ENCODE data around the gene SNTB2. TPM values are rescaled to one million over a fixed set of nuclear protein-coding genes. Genes with fewer than 3 reads are reported as not detected.
A peak's percentile ranks its signal among the peaks of the same experiment; 100 is the strongest.

SNTB2 gene

GRCh38 chr16:69349536-69349935 is 162.6 kb downstream of the SNTB2 start:
- no peak overlapping the region for H3K27ac ChIP-seq (replicated peaks; ENCODE audit: low read length)
- no peak overlapping the region for H2BK5ac ChIP-seq (ENCODE audit: low read length)
- no peak overlapping the region for H4K8ac ChIP-seq (ENCODE audit: low read depth, low read length)
- DNase-seq (ENCODE audit: low spot score) = no peak
- no peak overlapping the region for H3K4ac ChIP-seq (ENCODE audit: low read length)
- no peak overlapping the region for H2BK120ac ChIP-seq (ENCODE audit: low read depth, low read length)
- H3K4me1 ChIP-seq (ENCODE audit: control insufficient read depth in 2 of 2, insufficient read depth in 1 of 2, low read depth in 1 of 2, low read length in 2 of 2) = no peaks in the 10 kb centered on the region
- no peak overlapping the region for H2AK5ac ChIP-seq (ENCODE audit: low read depth, low read length)
- no peaks in the 10 kb centered on the region for H3K9me3 ChIP-seq (replicated peaks in 1 of 2; ENCODE audit: control insufficient read depth in 2 of 2, insufficient read depth in 1 of 2, low read depth in 1 of 2, low read length in 2 of 2)
- H4K91ac ChIP-seq (ENCODE audit: low read depth, low read length, poor library complexity) = no peak overlapping the region
- H3K18ac ChIP-seq (ENCODE audit: low read length) = no peak overlapping the region
- peaks cover 0 to 49% of the 10 kb centered on the region in 2 donors for H3K36me3 ChIP-seq (replicated peaks in 1 of 2; ENCODE audit: control insufficient read depth in 2 of 2, insufficient read depth in 2 of 2, low read length in 2 of 2)
- H3K27me3 ChIP-seq (ENCODE audit: control insufficient read depth in 3 of 3, insufficient read depth in 3 of 3, low read depth in 1 of 3, low read length in 3 of 3) = no peaks in the 10 kb centered on the region
- no peak overlapping the region for H3K9ac ChIP-seq (ENCODE audit: low read depth, low read length, poor library complexity)
- H3K14ac ChIP-seq (ENCODE audit: low read length) = no peak overlapping the region
- H2BK12ac ChIP-seq (ENCODE audit: low read length) = no peak overlapping the region
- no peak overlapping the region for H2BK15ac ChIP-seq (ENCODE audit: low read length)
- no peak overlapping the region for H3K4me2 ChIP-seq (ENCODE audit: insufficient read depth, low read length, poor library complexity, severe bottlenecking)
- H3K79me1 ChIP-seq (ENCODE audit: low read depth, low read length) = no peaks in the 10 kb centered on the region
- H2AFZ ChIP-seq (ENCODE audit: low read length) = no peak overlapping the region
- H3K23ac ChIP-seq (ENCODE audit: low read depth, low read length, poor library complexity) = peak overlapping the region; percentile 55
- no peak overlapping the region for H3K4me3 ChIP-seq (ENCODE audit: low read length in 2 of 2)
- WGBS, 2 donors (ENCODE audit: extremely low coverage in 2 of 2, insufficient read length in 2 of 2, insufficient replicate concordance in 1 of 2) = no CpG with 5 or more reads among the region's 10 CpGs

GRCh38 chr16:69350536-69351133 is 163.7 kb downstream of the SNTB2 start:
- H3K4me3 ChIP-seq (ENCODE audit: low read length in 2 of 2) = no peak overlapping the region
- H3K18ac ChIP-seq (ENCODE audit: low read length) = no peak overlapping the region
- no peak overlapping the region for H4K91ac ChIP-seq (ENCODE audit: low read depth, low read length, poor library complexity)
- H3K9me3 ChIP-seq (replicated peaks in 1 of 2; ENCODE audit: control insufficient read depth in 2 of 2, insufficient read depth in 1 of 2, low read depth in 1 of 2, low read length in 2 of 2) = no peaks in the 10 kb centered on the region
- no CpG with 5 or more reads among the region's 6 CpGs for WGBS, 2 donors (ENCODE audit: extremely low coverage in 2 of 2, insufficient read length in 2 of 2, insufficient replicate concordance in 1 of 2)
- no peaks in the 10 kb centered on the region for H3K4me1 ChIP-seq (ENCODE audit: control insufficient read depth in 2 of 2, insufficient read depth in 1 of 2, low read depth in 1 of 2, low read length in 2 of 2)
- no peak overlapping the region for H3K4me2 ChIP-seq (ENCODE audit: insufficient read depth, low read length, poor library complexity, severe bottlenecking)
- no peak overlapping the region for H2AK5ac ChIP-seq (ENCODE audit: low read depth, low read length)
- H2BK120ac ChIP-seq (ENCODE audit: low read depth, low read length) = no peak overlapping the region
- peaks cover 0 to 59% of the 10 kb centered on the region in 2 donors for H3K36me3 ChIP-seq (replicated peaks in 1 of 2; ENCODE audit: control insufficient read depth in 2 of 2, insufficient read depth in 2 of 2, low read length in 2 of 2)
- no peak overlapping the region for H3K27ac ChIP-seq (replicated peaks; ENCODE audit: low read length)
- no peak overlapping the region for H3K9ac ChIP-seq (ENCODE audit: low read depth, low read length, poor library complexity)
- H2BK5ac ChIP-seq (ENCODE audit: low read length) = no peak overlapping the region
- H2AFZ ChIP-seq (ENCODE audit: low read length) = no peak overlapping the region
- peaks cover 2% of the 10 kb centered on the region for H3K79me1 ChIP-seq (ENCODE audit: low read depth, low read length)
- H3K4ac ChIP-seq (ENCODE audit: low read length) = no peak overlapping the region
- H3K23ac ChIP-seq (ENCODE audit: low read depth, low read length, poor library complexity) = no peak overlapping the region
- H3K27me3 ChIP-seq (ENCODE audit: control insufficient read depth in 3 of 3, insufficient read depth in 3 of 3, low read depth in 1 of 3, low read length in 3 of 3) = no peaks in the 10 kb centered on the region
- no peak overlapping the region for H2BK15ac ChIP-seq (ENCODE audit: low read length)
- no peak overlapping the region for H4K8ac ChIP-seq (ENCODE audit: low read depth, low read length)
- no peak overlapping the region for H2BK12ac ChIP-seq (ENCODE audit: low read length)
- no peak for DNase-seq (ENCODE audit: low spot score)
- no peak overlapping the region for H3K14ac ChIP-seq (ENCODE audit: low read length)

GRCh38 chr16:69351309-69352027 is 164.5 kb downstream of the SNTB2 start, which contains the start of gene TMED6:
Gene TMED6 (minus strand): TSS chr16:69351786. CDS start chr16:69351753, 33 bp downstream.
- no peak within 1 kb of the TSS for H2BK120ac ChIP-seq (ENCODE audit: low read depth, low read length)
- H3K4me3 ChIP-seq (ENCODE audit: low read length in 2 of 2) = no peak within 1 kb of the TSS
- no peak within 1 kb of the TSS for H2BK5ac ChIP-seq (ENCODE audit: low read length)
- no peak within 1 kb of the TSS for H3K18ac ChIP-seq (ENCODE audit: low read length)
- H3K79me1 ChIP-seq (ENCODE audit: low read depth, low read length) = peaks cover 2% of the 10 kb centered on the region
- WGBS, 2 donors (ENCODE audit: extremely low coverage in 2 of 2, insufficient read length in 2 of 2, insufficient replicate concordance in 1 of 2) = no CpG with 5 or more reads among the region's 12 CpGs
- no peak within 1 kb of the TSS for H4K8ac ChIP-seq (ENCODE audit: low read depth, low read length)
- H3K36me3 ChIP-seq (replicated peaks in 1 of 2; ENCODE audit: control insufficient read depth in 2 of 2, insufficient read depth in 2 of 2, low read length in 2 of 2) = peaks cover 1 to 62% of the 10 kb centered on the region in 2 donors
- H3K23ac ChIP-seq (ENCODE audit: low read depth, low read length, poor library complexity) = no peak within 1 kb of the TSS
- no peak within 1 kb of the TSS for H2AK5ac ChIP-seq (ENCODE audit: low read depth, low read length)
- H2BK12ac ChIP-seq (ENCODE audit: low read length) = no peak within 1 kb of the TSS
- no peak within 1 kb of the TSS for H4K91ac ChIP-seq (ENCODE audit: low read depth, low read length, poor library complexity)
- no peak within 1 kb of the TSS for H3K27ac ChIP-seq (replicated peaks; ENCODE audit: low read length)
- no peak within 1 kb of the TSS for H2BK15ac ChIP-seq (ENCODE audit: low read length)
- no peaks in the 10 kb centered on the region for H3K4me1 ChIP-seq (ENCODE audit: control insufficient read depth in 2 of 2, insufficient read depth in 1 of 2, low read depth in 1 of 2, low read length in 2 of 2)
- no peak within 1 kb of the TSS for H3K9ac ChIP-seq (ENCODE audit: low read depth, low read length, poor library complexity)
- H3K14ac ChIP-seq (ENCODE audit: low read length) = no peak within 1 kb of the TSS
- H2AFZ ChIP-seq (ENCODE audit: low read length) = no peak within 1 kb of the TSS
- no peaks in the 10 kb centered on the region for H3K27me3 ChIP-seq (ENCODE audit: control insufficient read depth in 3 of 3, insufficient read depth in 3 of 3, low read depth in 1 of 3, low read length in 3 of 3)
- H3K9me3 ChIP-seq (replicated peaks in 1 of 2; ENCODE audit: control insufficient read depth in 2 of 2, insufficient read depth in 1 of 2, low read depth in 1 of 2, low read length in 2 of 2) = no peaks in the 10 kb centered on the region
- no peak for DNase-seq (ENCODE audit: low spot score)
- H3K4me2 ChIP-seq (ENCODE audit: insufficient read depth, low read length, poor library complexity, severe bottlenecking) = no peak within 1 kb of the TSS
- no peak within 1 kb of the TSS for H3K4ac ChIP-seq (ENCODE audit: low read length)

Small RNA genes within 50 kb of the gene (small RNA-seq; reads per million reads assigned to genes)
- not detected for gene RF00019 (ENCODE audit: insufficient read depth)
- gene RNU6-22P (ENCODE audit: insufficient read depth) = not detected

Measured in neuronal stem cell (in vitro differentiated cells).